Naive thymus-derived CD4-positive, alpha-beta T cell (primary cell): Measurements from ENCODE around the gene TEKT2. TPM values are rescaled to one million over a fixed set of nuclear protein-coding genes. Genes with fewer than 3 reads are reported as not detected.

Experiments used
- ATAC-seq: fragments of 150-1000 bp; cut with Tn5 transposase; 2 replicates; pipeline ENCODE4 v1.10.0; 2021; ENCODE audit warnings: mild to moderate bottlenecking, moderate library complexity
- CTCF ChIA-PET: fragments of 350-600 bp; sonication (Branson Sonifier 250); formaldehyde crosslinking; loops from one replicate; lab custom pipeline; 2021; ENCODE audit warnings: antibody characterized with exemption; lab: Charles Lee
- POLR2A ChIA-PET: fragments of 350-600 bp; sonication (Branson Sonifier 250); formaldehyde crosslinking; loops from one replicate; lab custom pipeline; 2021; ENCODE audit warnings: antibody characterized with exemption, inconsistent platforms; lab: Charles Lee
- DNase-seq, 9 donors: peaks; one replicate each; pipeline versions ENCODE4 v3.0.0 to v3.0.0-alpha.2; 2020 to 2022; ENCODE audit warnings: mixed read lengths in 1 of 9
- H3K27ac ChIP-seq: one replicate; pipeline ENCODE4 v1.7.0; 2013; ENCODE audit warnings: mild to moderate bottlenecking, low read depth, low read length, moderate library complexity
- H3K27me3 ChIP-seq, 2 donors: one replicate each; pipeline ENCODE4 v1.7.0; 2013; ENCODE audit warnings: low read length in 2 of 2, mild to moderate bottlenecking in 2 of 2, moderate library complexity in 2 of 2; ENCODE audit not compliant: control insufficient read depth in 2 of 2, insufficient read depth in 2 of 2
- H3K36me3 ChIP-seq, 3 experiments: 1 replicate in 2 of 3; 2 replicates in 1 of 3; pipeline ENCODE4 v1.7.0; 2013; ENCODE audit warnings: low read length in 3 of 3, mild to moderate bottlenecking in 3 of 3, moderate library complexity in 1 of 3; ENCODE audit not compliant: insufficient read depth in 3 of 3, control insufficient read depth in 2 of 3
- H3K4me1 ChIP-seq, 2 donors: one replicate each; pipeline ENCODE4 v1.7.0; 2013; ENCODE audit warnings: low read length in 2 of 2, mild to moderate bottlenecking in 2 of 2, moderate library complexity in 1 of 2; ENCODE audit not compliant: control insufficient read depth in 2 of 2, insufficient read depth in 2 of 2
- H3K4me3 ChIP-seq: 2 replicates; pipeline ENCODE4 v1.7.0; 2013; ENCODE audit warnings: mild to moderate bottlenecking, low read length
- H3K9me3 ChIP-seq, 3 experiments: 1 replicate in 2 of 3; 2 replicates in 1 of 3; pipeline ENCODE4 v1.7.0; 2013; ENCODE audit warnings: low read length in 3 of 3; ENCODE audit not compliant: control insufficient read depth in 2 of 3
- H3K27ac Mint-ChIP-seq, 9 donors: one replicate each; pipeline ENCODE4 v1.8.0; 2020 to 2022; ENCODE audit warnings: mixed read lengths in 9 of 9, mild to moderate bottlenecking in 8 of 9, moderate library complexity in 5 of 9, inconsistent platforms in 2 of 9
- H3K27me3 Mint-ChIP-seq, 5 donors: one replicate each; pipeline ENCODE4 v1.8.0; 2021 to 2022; ENCODE audit warnings: mixed read lengths in 5 of 5, mild to moderate bottlenecking in 1 of 5
- H3K36me3 Mint-ChIP-seq, 5 donors: one replicate each; pipeline ENCODE4 v1.8.0; 2020 to 2022; ENCODE audit warnings: mixed read lengths in 5 of 5, mild to moderate bottlenecking in 3 of 5, inconsistent platforms in 1 of 5
- H3K4me1 Mint-ChIP-seq, 7 donors: one replicate each; pipeline ENCODE4 v1.8.0; 2020 to 2022; ENCODE audit warnings: mixed read lengths in 7 of 7, mild to moderate bottlenecking in 3 of 7, inconsistent platforms in 1 of 7
- H3K4me3 Mint-ChIP-seq, 10 donors: one replicate each; pipeline ENCODE4 v1.8.0; 2020 to 2022; ENCODE audit warnings: mild to moderate bottlenecking in 10 of 10, mixed read lengths in 10 of 10, moderate library complexity in 6 of 10, inconsistent platforms in 2 of 10
- H3K9me3 Mint-ChIP-seq, 11 donors: one replicate each; pipeline ENCODE4 v1.8.0; 2020 to 2022; ENCODE audit warnings: mixed read lengths in 11 of 11, mild to moderate bottlenecking in 4 of 11, inconsistent platforms in 1 of 11, moderate library complexity in 1 of 11
- intact Hi-C, 2 donors: fragments of 100-400 bp; cut with micrococcal nuclease; formaldehyde crosslinking; loops; one replicate each; pipeline ENCODE4 v1.15.1; 2023
- polyA plus RNA-seq, 2 donors: library from polyadenylated mRNA; unstranded; fragments of 300-500 nt; fragmentation: Illumina TruSeq; gene quantifications; one replicate each; pipeline ENCODE4 v1.2.3, GENCODE V29; 2021
- total RNA-seq, 6 experiments: library from RNA in 5 of 6; stranded (reverse) in 5 of 6; gene quantifications; 1 replicate in 5 of 6; 2 replicates in 1 of 6; pipeline ENCODE4 v1.2.3 and lab custom pipeline; 2021 to 2026

The TEKT2 gene
- total and polyA plus RNA-seq, 7 experiments from 2014 or later, result 0.71 to 0.93 TPM; not detected in 5

- Histone ChIP-seq H3K4me1 (peaks cover 11 to 16% of the 10 kb centered on the region in 2 donors), H3K4me3 (peak within 1 kb of the TSS; percentile 47), H3K27ac (peak within 1 kb of the TSS; percentile 98), H3K36me3 (peaks cover 0 to 34% (median 4%) of the 10 kb centered on the region in 3 experiments), H3K9me3 (no peaks in the 10 kb centered on the region), H3K27me3 (peaks cover 0 to 5% of the 10 kb centered on the region in 2 donors)
- DNase-seq, result peak; percentile 81 to 95 (median 88)
- peak within 1 kb of the TSS; percentile 83 to 96 (median 93) for H3K4me3 Mint-ChIP-seq
- intact Hi-C loops, result loop anchor here (1.0 to 5.0 kb wide), 10 partner anchors 21 to 1604 kb away; partner anchors contain the start of genes AGO1 (in 2 of the 2), AGO3 (in 2 of the 2), THRAP3 (in 2 of the 2) and TRAPPC3 (in 2 of the 2)
- ChIA-PET POLR2A (interaction anchor here (0.7 to 1.2 kb wide), 6 partner anchors 16 to 136 kb away, joined by 3 to 6 read pairs (median 4); partner anchors contain the start of genes THRAP3 and TRAPPC3), CTCF (interaction anchor here (0.5 to 0.6 kb wide), 2 partner anchors 100 to 177 kb away, joined by 3 to 5 read pairs; no protein-coding TSS in a partner anchor)
- H3K4me1 Mint-ChIP-seq, result peaks cover 12 to 30% (median 23%) of the 10 kb centered on the region in 7 donors
- peaks cover 0 to 2% (median 0%) of the 10 kb centered on the region in 11 donors for H3K9me3 Mint-ChIP-seq
- ATAC-seq, result peak; percentile 98
- H3K27ac Mint-ChIP-seq, result peak within 1 kb of the TSS; percentile 86 to 97 (median 90)
- peaks cover 0 to 17% (median 0%) of the 10 kb centered on the region in 5 donors for H3K36me3 Mint-ChIP-seq
- peaks cover 10 to 18% (median 10%) of the 10 kb centered on the region in 5 donors for H3K27me3 Mint-ChIP-seq
Observed at GRCh38 chr1:36088577-36089392, 4.9 kb downstream of the TEKT2 start, which contains the start of gene ADPRS. ADPRS (plus strand) TSS chr1:36088892; CDS start chr1:36088905, 13 bp downstream.

- CTCF ChIA-PET, result interaction anchor here (0.6 kb wide), 1 partner anchor 177 kb away, joined by 3 read pairs; no protein-coding TSS in a partner anchor
Observed at GRCh38 chr1:36089393-36090121, 5.7 kb downstream of the TEKT2 start.

GRCh38 chr1:36091141-36091540 lies 7.2 kb downstream of the TEKT2 start:
- no peak overlapping the region for H3K27ac ChIP-seq
- H3K27me3 ChIP-seq, result no peaks in the 10 kb centered on the region
- Mint-ChIP-seq H3K4me1 (peaks cover 12 to 30% (median 21%) of the 10 kb centered on the region in 7 donors), H3K27me3 (peaks cover 0 to 11% (median 4%) of the 10 kb centered on the region in 5 donors), H3K36me3 (peaks cover 0 to 24% (median 0%) of the 10 kb centered on the region in 5 donors), H3K4me3 (peak overlapping the region in 2 of 10 donors; percentile 64 to 81), H3K9me3 (peaks cover 0 to 2% (median 0%) of the 10 kb centered on the region in 11 donors), H3K27ac (peak overlapping the region in 1 of 9 donors; percentile 77)
- intact Hi-C loops, result no loop called here
- DNase-seq (no peak), ATAC-seq (no peak)
- ChIA-PET POLR2A (interaction anchor here (0.6 kb wide), 1 partner anchor 152 kb away, joined by 3 read pairs; no protein-coding TSS in a partner anchor), CTCF (interaction anchor here (0.6 to 1.2 kb wide), 4 partner anchors 43 to 97 kb away, joined by 3 to 4 read pairs (median 3); partner anchors contain the start of gene TRAPPC3)
- no peaks in the 10 kb centered on the region for H3K9me3 ChIP-seq
- peaks cover 0 to 58% (median 4%) of the 10 kb centered on the region in 3 experiments for H3K36me3 ChIP-seq
- H3K4me1 ChIP-seq, result peaks cover 11 to 16% of the 10 kb centered on the region in 2 donors
- no peak overlapping the region for H3K4me3 ChIP-seq

More at GRCh38 chr1:36089393-36090121, 5.7 kb downstream of the TEKT2 start:
- Mint-ChIP-seq H3K36me3 (peaks cover 0 to 20% (median 0%) of the 10 kb centered on the region in 5 donors), H3K27me3 (peaks cover 8 to 18% (median 10%) of the 10 kb centered on the region in 5 donors), H3K4me3 (peak overlapping the region; percentile 83 to 96 (median 93)), H3K4me1 (peaks cover 12 to 30% (median 21%) of the 10 kb centered on the region in 7 donors), H3K9me3 (peaks cover 0 to 2% (median 0%) of the 10 kb centered on the region in 11 donors), H3K27ac (peak overlapping the region; percentile 86 to 97 (median 90))
- H3K27ac ChIP-seq, result peak overlapping the region; percentile 98
- peaks cover 0 to 3% of the 10 kb centered on the region in 2 donors for H3K27me3 ChIP-seq
- peak overlapping the region; percentile 47 for H3K4me3 ChIP-seq
- intact Hi-C loops, result loop anchor here (1.0 to 5.0 kb wide), 5 partner anchors 206 to 1603 kb away; partner anchors contain the start of genes AGO1 (in 1 of the 2), CDCA8 (in 1 of the 2), KIAA0319L (in 1 of the 2) and LSM10 (in 1 of the 2)
- peaks cover 0 to 42% (median 4%) of the 10 kb centered on the region in 3 experiments for H3K36me3 ChIP-seq
- POLR2A ChIA-PET, result interaction anchor here (0.7 to 1.2 kb wide), 6 partner anchors 17 to 136 kb away, joined by 3 to 6 read pairs (median 4); partner anchors contain the start of genes THRAP3 and TRAPPC3
- no peaks in the 10 kb centered on the region for H3K9me3 ChIP-seq
- H3K4me1 ChIP-seq, result peaks cover 11 to 16% of the 10 kb centered on the region in 2 donors
- DNase-seq, result peak in 2 of 9 donors; percentile 18 to 28
- no peak for ATAC-seq

GRCh38 chr1:36091698-36092097 lies 7.8 kb downstream of the TEKT2 start:
- H3K27me3 ChIP-seq, result no peaks in the 10 kb centered on the region
- peaks cover 0 to 2% (median 0%) of the 10 kb centered on the region in 11 donors for H3K9me3 Mint-ChIP-seq
- H3K36me3 ChIP-seq, result peaks cover 0 to 64% (median 4%) of the 10 kb centered on the region in 3 experiments
- no peak overlapping the region for H3K27ac ChIP-seq
- peaks cover 0 to 6% (median 0%) of the 10 kb centered on the region in 5 donors for H3K27me3 Mint-ChIP-seq
- H3K9me3 ChIP-seq, result no peaks in the 10 kb centered on the region
- CTCF ChIA-PET, result interaction anchor here (1.0 to 1.7 kb wide), 2 partner anchors 48 to 57 kb away, joined by 3 read pairs; partner anchors contain the start of gene TRAPPC3
- ATAC-seq (no peak), DNase-seq (no peak)
- intact Hi-C loops, result no loop called here
- peaks cover 11 to 16% of the 10 kb centered on the region in 2 donors for H3K4me1 ChIP-seq
- peaks cover 0 to 29% (median 0%) of the 10 kb centered on the region in 5 donors for H3K36me3 Mint-ChIP-seq
- H3K4me3 ChIP-seq, result no peak overlapping the region
- peak overlapping the region in 5 of 10 donors; percentile 17 to 81 (median 60) for H3K4me3 Mint-ChIP-seq
- H3K4me1 Mint-ChIP-seq, result peaks cover 12 to 30% (median 21%) of the 10 kb centered on the region in 7 donors
- POLR2A ChIA-PET, result no interaction called here
- peak overlapping the region in 3 of 9 donors; percentile 22 to 77 (median 61) for H3K27ac Mint-ChIP-seq

- Histone ChIP-seq H3K4me3 (no peak overlapping the region), H3K4me1 (peaks cover 11 to 16% of the 10 kb centered on the region in 2 donors), H3K27me3 (no peaks in the 10 kb centered on the region), H3K9me3 (no peaks in the 10 kb centered on the region), H3K36me3 (peaks cover 0 to 66% (median 4%) of the 10 kb centered on the region in 3 experiments), H3K27ac (no peak overlapping the region)
- Mint-ChIP-seq H3K4me3 (peak overlapping the region in 1 of 10 donors; percentile 64), H3K9me3 (peaks cover 0 to 2% (median 0%) of the 10 kb centered on the region in 11 donors), H3K4me1 (peaks cover 12 to 30% (median 21%) of the 10 kb centered on the region in 7 donors), H3K36me3 (peaks cover 0 to 29% (median 0%) of the 10 kb centered on the region in 5 donors), H3K27me3 (no peaks in the 10 kb centered on the region), H3K27ac (peak overlapping the region in 2 of 9 donors; percentile 48 to 61)
- ATAC-seq, result no peak
- intact Hi-C loops, result no loop called here
- POLR2A ChIA-PET, result interaction anchor here (0.5 kb wide), 2 partner anchors 131 to 197 kb away, joined by 4 read pairs; no protein-coding TSS in a partner anchor
- CTCF ChIA-PET, result interaction anchor here (0.6 to 1.7 kb wide), 2 partner anchors 48 to 142 kb away, joined by 3 read pairs; no protein-coding TSS in a partner anchor
- DNase-seq, result no peak
Observed at GRCh38 chr1:36092166-36092797, 8.4 kb downstream of the TEKT2 start.
